SK-N-SH (cell line): ENCODE measurements around the gene PYCR2. TPM values are rescaled to one million over a fixed set of nuclear protein-coding genes. Genes with fewer than 3 reads are reported as not detected.

Source experiments
- CTCF ChIA-PET: fragments of 300-600, 350-600 bp; formaldehyde crosslinking; extraction: SDS; loops from one replicate; lab custom pipeline; 2021; lab: Yijun Ruan, JAX
- POLR2A ChIA-PET: fragments of 350-600 bp; sonication (Branson Sonifier 250); formaldehyde crosslinking; extraction: SDS; loops from one replicate; lab custom pipeline; 2020; ENCODE audit warnings: antibody characterized with exemption, inconsistent platforms; lab: Yijun Ruan, JAX
- DNase-seq: peaks from one replicate; pipeline ENCODE4 v3.0.0; 2012
- H2AFZ ChIP-seq: fragments of 200-600 bp; sonication (generic); 2 replicates; pipeline ENCODE4 v1.8.1; 2016; ENCODE audit warnings: antibody characterized with exemption, mild to moderate bottlenecking, low read depth
- H3F3A ChIP-seq: fragments of 200-600 bp; sonication (generic); replicated peaks from 2 replicates; pipeline ENCODE3; 2016; ENCODE audit warnings: antibody characterized with exemption, mild to moderate bottlenecking; ENCODE audit not compliant: insufficient read depth
- H3K27ac ChIP-seq, 2 experiments: fragments of 200-500 bp in 1 of 2; fragments of 200-600 bp in 1 of 2; sonication (Bioruptor generic) in 1 of 2; sonication (generic), shearing (Covaris generic) in 1 of 2; 2 replicates each; pipeline versions ENCODE4 v1.5.1 to v1.6.1; 2014 to 2016; ENCODE audit warnings: low read depth in 2 of 2, inconsistent platforms in 1 of 2, low read length in 1 of 2, mild to moderate bottlenecking in 1 of 2, mixed read lengths in 1 of 2
- H3K27me3 ChIP-seq: fragments of 200-600 bp; sonication (generic), shearing (Covaris generic); 2 replicates; pipeline ENCODE4 v1.6.1; 2016; ENCODE audit warnings: mixed run types; ENCODE audit not compliant: insufficient read depth
- H3K36me3 ChIP-seq, 2 experiments: fragments of 200-500 bp in 1 of 2; fragments of 200-600 bp in 1 of 2; sonication (Bioruptor generic) in 1 of 2; sonication (generic) in 1 of 2; replicated peaks in 1 of 2; 2 replicates each; pipeline versions ENCODE3 to v1.5.1; 2014 to 2016; ENCODE audit warnings: low read length in 1 of 2, mild to moderate bottlenecking in 1 of 2; ENCODE audit not compliant: insufficient read depth in 2 of 2, control insufficient read depth in 1 of 2
- H3K4me1 ChIP-seq, 2 experiments: fragments of 200-500 bp in 1 of 2; fragments of 200-600 bp in 1 of 2; sonication (Bioruptor generic) in 1 of 2; sonication (generic), shearing (Covaris generic) in 1 of 2; 2 replicates each; pipeline versions ENCODE4 v1.5.1 to v1.6.1; 2014 to 2016; ENCODE audit warnings: low read depth in 1 of 2, low read length in 1 of 2, mixed run types in 1 of 2; ENCODE audit not compliant: insufficient read depth in 2 of 2, control insufficient read depth in 1 of 2
- H3K4me2 ChIP-seq: fragments of 200-600 bp; sonication (generic), shearing (Covaris generic); 2 replicates; pipeline ENCODE4 v1.6.1; 2017; ENCODE audit warnings: mixed run types
- H3K4me3 ChIP-seq, 2 experiments: fragments of 200-500 bp in 1 of 2; fragments of 200-600 bp in 1 of 2; sonication (Bioruptor generic) in 1 of 2; sonication (generic), shearing (Covaris generic) in 1 of 2; 2 replicates each; pipeline versions ENCODE4 v1.5.1 to v1.8.1; 2014 to 2016; ENCODE audit warnings: low read depth in 2 of 2, inconsistent platforms in 1 of 2, low read length in 1 of 2, mild to moderate bottlenecking in 1 of 2, mixed read lengths in 1 of 2, moderate library complexity in 1 of 2
- H3K79me2 ChIP-seq: fragments of 200-600 bp; sonication (generic); 2 replicates; pipeline ENCODE4 v1.8.1; 2017; ENCODE audit warnings: mild to moderate bottlenecking; ENCODE audit not compliant: insufficient read depth
- H3K9ac ChIP-seq: fragments of 200-600 bp; sonication (generic); 2 replicates; pipeline ENCODE4 v1.6.1; 2017; ENCODE audit warnings: mixed run types
- H3K9me2 ChIP-seq: fragments of 200-600 bp; sonication (generic); 2 replicates; pipeline ENCODE4 v1.6.1; 2017; ENCODE audit warnings: mixed run types
- H3K9me3 ChIP-seq: fragments of 200-600 bp; sonication (generic); 2 replicates; pipeline ENCODE4 v1.6.1; 2017; ENCODE audit warnings: mixed run types, mild to moderate bottlenecking, moderate library complexity
- H4K20me1 ChIP-seq: fragments of 200-600 bp; sonication (generic); 2 replicates; pipeline ENCODE4 v1.6.1; 2017; ENCODE audit warnings: mild to moderate bottlenecking, mixed run types; ENCODE audit not compliant: insufficient read depth
- ELF1 ChIP-seq: IDR thresholded peaks from 2 replicates; pipeline ENCODE4 v1.4.0; 2012
- FOSL2 ChIP-seq: IDR thresholded peaks from 2 replicates; pipeline ENCODE4 v1.4.0; 2012; ENCODE audit warnings: low read depth, mild to moderate bottlenecking, moderate library complexity, borderline replicate concordance
- FOXJ3 ChIP-seq: sonication (generic); formaldehyde crosslinking; IDR thresholded peaks from 2 replicates; pipeline ENCODE4 v1.5.1; 2020; ENCODE audit warnings: mild to moderate bottlenecking, missing genetic modification reagents
- FOXM1 ChIP-seq: IDR thresholded peaks from 2 replicates; pipeline ENCODE4 v1.4.0; 2012; ENCODE audit warnings: low read depth, mild to moderate bottlenecking
- GABPA ChIP-seq: IDR thresholded peaks from 2 replicates; pipeline ENCODE4 v1.4.0; 2012; ENCODE audit warnings: low read depth, mild to moderate bottlenecking
- GATA2 ChIP-seq: sonication (generic); formaldehyde crosslinking; IDR thresholded peaks from 2 replicates; pipeline ENCODE4 v1.5.0; 2020; ENCODE audit warnings: mild to moderate bottlenecking, missing genetic modification reagents
- JUND ChIP-seq: IDR thresholded peaks from 2 replicates; pipeline ENCODE4 v1.4.0; 2012
- MXI1 ChIP-seq: IDR thresholded peaks from 2 replicates; pipeline ENCODE4 v1.6.1; 2012; ENCODE audit warnings: mild to moderate bottlenecking, low read depth, low read length, improper control_type of control experiment
- NFIC ChIP-seq: IDR thresholded peaks from 2 replicates; pipeline ENCODE4 v1.4.0; 2012; ENCODE audit warnings: borderline replicate concordance
- POLR2AphosphoS5 ChIP-seq: IDR thresholded peaks from 2 replicates; pipeline ENCODE4 v1.6.1; 2012; ENCODE audit warnings: low read depth, low read length
- RCOR1 ChIP-seq: fragments of 150-350 bp; IDR thresholded peaks from 2 replicates; pipeline ENCODE4 v1.6.1; 2017; ENCODE audit warnings: antibody characterized with exemption, low read length
- RXRA ChIP-seq: IDR thresholded peaks from 2 replicates; pipeline ENCODE4 v1.4.0; 2012; ENCODE audit warnings: low read depth, mild to moderate bottlenecking, borderline replicate concordance
- SIN3A ChIP-seq: IDR thresholded peaks from 2 replicates; pipeline ENCODE4 v1.6.1; 2012; ENCODE audit warnings: low read depth, mild to moderate bottlenecking, low read length, moderate library complexity, borderline replicate concordance
- SMC3 ChIP-seq: IDR thresholded peaks from 2 replicates; pipeline ENCODE4 v1.6.1; 2012; ENCODE audit warnings: low read depth, low read length, improper control_type of control experiment
- TAF1 ChIP-seq: IDR thresholded peaks from 2 replicates; pipeline ENCODE4 v1.6.1; 2012; ENCODE audit warnings: low read depth, mild to moderate bottlenecking, low read length, moderate library complexity, borderline replicate concordance
- TCF12 ChIP-seq: IDR thresholded peaks from 2 replicates; pipeline ENCODE4 v1.4.0; 2012
- TEAD4 ChIP-seq: IDR thresholded peaks from 2 replicates; pipeline ENCODE4 v1.4.0; 2012; ENCODE audit warnings: mild to moderate bottlenecking, borderline replicate concordance; ENCODE audit not compliant: insufficient read depth
- WGBS: methylation state at CpG from one replicate; pipeline ENCODE4 v1.1.6; 2017; ENCODE audit warnings: low lambda C conversion rate; 5-methylcytosine and 5-hydroxymethylcytosine counted together
- polyA plus RNA-seq, 3 experiments: library from polyadenylated mRNA; depleted of rRNA; stranded (reverse); fragments of >200 nt; gene quantifications; 2 replicates each; pipeline ENCODE4 v1.2.3, GENCODE V29; 2012
- TF ChIP-seq, protein P1 (sequence below): fragments of 150-350 bp; IDR thresholded peaks from 2 replicates; pipeline ENCODE4 v1.6.1; 2017; ENCODE audit warnings: antibody characterized with exemption, low read length, low read depth, borderline replicate concordance
- TF ChIP-seq, protein P2 (sequence below): IDR thresholded peaks from 2 replicates; pipeline ENCODE4 v1.4.0; 2012; ENCODE audit warnings: low read depth, borderline replicate concordance
- TF ChIP-seq, protein P3 (sequence below): IDR thresholded peaks from 2 replicates; pipeline ENCODE4 v1.4.0; 2012; ENCODE audit warnings: low read depth, borderline replicate concordance
- TF ChIP-seq, protein P4 (sequence below): fragments of 200-600 bp; sonication (generic); IDR thresholded peaks from 2 replicates; pipeline ENCODE4 v1.6.1; 2017; ENCODE audit warnings: antibody characterized with exemption, mild to moderate bottlenecking, moderate library complexity

PYCR2 gene
- polyA plus RNA-seq, 1 of the 3 experiments (the other 2 are of a cell fraction) = 95.3 TPM

DNA sequence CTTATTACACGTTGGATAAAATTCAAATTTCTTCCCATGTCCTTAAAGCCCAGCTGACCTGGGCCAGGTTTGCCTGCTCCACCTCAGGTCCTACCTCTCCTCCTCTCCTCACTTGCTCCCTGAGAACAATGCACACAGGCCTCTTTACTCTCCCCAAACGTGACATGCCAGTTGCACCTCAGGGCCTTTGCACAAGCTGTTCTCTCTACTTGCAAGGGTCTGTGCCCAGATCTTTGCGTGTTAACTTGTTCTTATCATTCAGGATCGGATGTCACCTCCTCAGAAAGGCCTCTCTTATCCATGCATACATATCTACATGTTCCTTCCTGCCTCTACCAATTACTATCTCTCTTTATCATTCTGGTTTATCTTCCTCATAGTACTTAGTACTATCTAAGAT is 20.4 kb downstream of the PYCR2 start:
- no peak for DNase-seq
- H3K9me3 ChIP-seq = no peaks in the 10 kb centered on the region
- H3K4me1 ChIP-seq = no peaks in the 10 kb centered on the region
- WGBS = 82% methylated on average over 4 of the region's 4 CpGs
- H3K9me2 ChIP-seq = no peaks in the 10 kb centered on the region
- H3K27me3 ChIP-seq = no peaks in the 10 kb centered on the region
- no peak overlapping the region for H2AFZ ChIP-seq
- peaks cover 4% of the 10 kb centered on the region for H3F3A ChIP-seq
- no peaks in the 10 kb centered on the region for H3K36me3 ChIP-seq
- POLR2A ChIA-PET = no interaction called here
- no peaks in the 10 kb centered on the region for H3K79me2 ChIP-seq
- CTCF ChIA-PET = interaction anchor here (1.1 to 2.4 kb wide), 2 partner anchors 21 to 429 kb away, joined by 3 to 5 read pairs; partner anchors contain the start of gene TMEM63A
- TF ChIP-seq, protein P1, sequence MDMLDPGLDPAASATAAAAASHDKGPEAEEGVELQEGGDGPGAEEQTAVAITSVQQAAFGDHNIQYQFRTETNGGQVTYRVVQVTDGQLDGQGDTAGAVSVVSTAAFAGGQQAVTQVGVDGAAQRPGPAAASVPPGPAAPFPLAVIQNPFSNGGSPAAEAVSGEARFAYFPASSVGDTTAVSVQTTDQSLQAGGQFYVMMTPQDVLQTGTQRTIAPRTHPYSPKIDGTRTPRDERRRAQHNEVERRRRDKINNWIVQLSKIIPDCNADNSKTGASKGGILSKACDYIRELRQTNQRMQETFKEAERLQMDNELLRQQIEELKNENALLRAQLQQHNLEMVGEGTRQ = no peak
- TF ChIP-seq TEAD4 (no peak), SMC3 (no peak), TAF1 (no peak), FOXM1 (no peak), ELF1 (no peak), NFIC (no peak), POLR2AphosphoS5 (no peak)
- TF ChIP-seq, protein P2, sequence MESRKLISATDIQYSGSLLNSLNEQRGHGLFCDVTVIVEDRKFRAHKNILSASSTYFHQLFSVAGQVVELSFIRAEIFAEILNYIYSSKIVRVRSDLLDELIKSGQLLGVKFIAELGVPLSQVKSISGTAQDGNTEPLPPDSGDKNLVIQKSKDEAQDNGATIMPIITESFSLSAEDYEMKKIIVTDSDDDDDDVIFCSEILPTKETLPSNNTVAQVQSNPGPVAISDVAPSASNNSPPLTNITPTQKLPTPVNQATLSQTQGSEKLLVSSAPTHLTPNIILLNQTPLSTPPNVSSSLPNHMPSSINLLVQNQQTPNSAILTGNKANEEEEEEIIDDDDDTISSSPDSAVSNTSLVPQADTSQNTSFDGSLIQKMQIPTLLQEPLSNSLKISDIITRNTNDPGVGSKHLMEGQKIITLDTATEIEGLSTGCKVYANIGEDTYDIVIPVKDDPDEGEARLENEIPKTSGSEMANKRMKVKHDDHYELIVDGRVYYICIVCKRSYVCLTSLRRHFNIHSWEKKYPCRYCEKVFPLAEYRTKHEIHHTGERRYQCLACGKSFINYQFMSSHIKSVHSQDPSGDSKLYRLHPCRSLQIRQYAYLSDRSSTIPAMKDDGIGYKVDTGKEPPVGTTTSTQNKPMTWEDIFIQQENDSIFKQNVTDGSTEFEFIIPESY = no peak
- TF ChIP-seq, protein P3, sequence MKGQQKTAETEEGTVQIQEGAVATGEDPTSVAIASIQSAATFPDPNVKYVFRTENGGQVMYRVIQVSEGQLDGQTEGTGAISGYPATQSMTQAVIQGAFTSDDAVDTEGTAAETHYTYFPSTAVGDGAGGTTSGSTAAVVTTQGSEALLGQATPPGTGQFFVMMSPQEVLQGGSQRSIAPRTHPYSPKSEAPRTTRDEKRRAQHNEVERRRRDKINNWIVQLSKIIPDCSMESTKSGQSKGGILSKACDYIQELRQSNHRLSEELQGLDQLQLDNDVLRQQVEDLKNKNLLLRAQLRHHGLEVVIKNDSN = no peak
- H3K27ac ChIP-seq = no peak overlapping the region
- H3K4me2 ChIP-seq = no peak overlapping the region
- H3K9ac ChIP-seq = no peak overlapping the region
- H4K20me1 ChIP-seq = no peaks in the 10 kb centered on the region
- H3K4me3 ChIP-seq = no peak overlapping the region

DNA sequence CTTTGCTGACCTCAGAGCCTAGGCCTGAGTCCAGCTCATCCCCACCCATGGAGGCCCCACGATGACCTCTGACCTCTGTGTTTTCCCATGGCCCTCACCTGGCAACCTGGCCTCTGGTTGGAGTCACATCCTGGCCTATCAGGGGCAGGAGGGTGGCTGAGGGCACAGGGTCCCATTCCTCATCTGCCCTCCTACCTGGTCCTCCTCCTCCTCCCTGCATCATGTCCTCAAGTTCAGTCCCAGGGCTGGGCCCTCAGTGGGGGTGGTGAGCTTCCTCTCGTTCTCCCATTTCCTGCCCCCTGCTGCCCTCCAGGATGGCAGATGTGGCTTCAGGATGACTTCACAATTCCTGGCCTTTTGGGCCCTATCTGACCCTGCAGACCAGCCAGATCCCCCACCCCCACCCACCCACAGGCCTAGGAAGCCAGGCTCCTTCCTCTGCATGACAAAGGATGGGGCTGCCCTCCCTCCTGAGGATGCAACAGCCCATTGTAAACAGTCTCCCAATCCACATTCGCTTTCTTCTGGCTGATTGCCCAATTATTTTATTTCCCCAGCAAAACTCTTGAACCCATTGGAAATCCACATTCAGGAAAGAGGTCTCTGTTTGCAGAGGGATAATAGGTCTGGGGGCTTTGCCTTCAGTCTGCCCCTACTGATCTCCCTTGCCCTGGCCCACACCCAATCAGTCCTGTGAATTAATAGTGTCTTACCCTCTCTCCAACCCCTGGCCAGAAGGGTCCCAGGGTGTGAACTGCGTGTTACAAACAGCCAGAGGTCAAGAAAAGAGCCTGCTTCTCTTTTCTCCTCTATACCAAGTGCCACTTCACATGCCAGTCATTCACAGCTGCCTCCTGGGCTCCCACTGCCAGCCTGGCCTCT is 24.8 kb downstream of the PYCR2 start:
- ChIA-PET CTCF (interaction anchor here (1.4 to 1.8 kb wide), 2 partner anchors 22 to 425 kb away, joined by 3 to 5 read pairs; no protein-coding TSS in a partner anchor), POLR2A (no interaction called here)
- no peak overlapping the region for H3K4me2 ChIP-seq
- H4K20me1 ChIP-seq = no peaks in the 10 kb centered on the region
- no peaks in the 10 kb centered on the region for H3K9me2 ChIP-seq
- peaks cover 0 to 2% of the 10 kb centered on the region in 2 experiments; a peak in 1 of 4 replicates for H3K4me1 ChIP-seq
- no peaks in the 10 kb centered on the region for H3K36me3 ChIP-seq
- no peak overlapping the region for H3K9ac ChIP-seq
- no peak overlapping the region for H3K27ac ChIP-seq
- no peak for DNase-seq
- peaks cover 4% of the 10 kb centered on the region for H3F3A ChIP-seq
- WGBS = 93% methylated on average over 4 of the region's 4 CpGs
- no peaks in the 10 kb centered on the region for H3K27me3 ChIP-seq
- no peaks in the 10 kb centered on the region for H3K9me3 ChIP-seq
- no peaks in the 10 kb centered on the region for H3K79me2 ChIP-seq
- no peak overlapping the region for H2AFZ ChIP-seq
- no peak overlapping the region for H3K4me3 ChIP-seq
- no peak for TF ChIP-seq NFIC
- no peak for TF ChIP-seq MXI1
- TF ChIP-seq GABPA = no peak
- no peak for TF ChIP-seq FOXJ3
- TF ChIP-seq TCF12 = no peak
- no peak for TF ChIP-seq TEAD4
- TF ChIP-seq, protein P4, sequence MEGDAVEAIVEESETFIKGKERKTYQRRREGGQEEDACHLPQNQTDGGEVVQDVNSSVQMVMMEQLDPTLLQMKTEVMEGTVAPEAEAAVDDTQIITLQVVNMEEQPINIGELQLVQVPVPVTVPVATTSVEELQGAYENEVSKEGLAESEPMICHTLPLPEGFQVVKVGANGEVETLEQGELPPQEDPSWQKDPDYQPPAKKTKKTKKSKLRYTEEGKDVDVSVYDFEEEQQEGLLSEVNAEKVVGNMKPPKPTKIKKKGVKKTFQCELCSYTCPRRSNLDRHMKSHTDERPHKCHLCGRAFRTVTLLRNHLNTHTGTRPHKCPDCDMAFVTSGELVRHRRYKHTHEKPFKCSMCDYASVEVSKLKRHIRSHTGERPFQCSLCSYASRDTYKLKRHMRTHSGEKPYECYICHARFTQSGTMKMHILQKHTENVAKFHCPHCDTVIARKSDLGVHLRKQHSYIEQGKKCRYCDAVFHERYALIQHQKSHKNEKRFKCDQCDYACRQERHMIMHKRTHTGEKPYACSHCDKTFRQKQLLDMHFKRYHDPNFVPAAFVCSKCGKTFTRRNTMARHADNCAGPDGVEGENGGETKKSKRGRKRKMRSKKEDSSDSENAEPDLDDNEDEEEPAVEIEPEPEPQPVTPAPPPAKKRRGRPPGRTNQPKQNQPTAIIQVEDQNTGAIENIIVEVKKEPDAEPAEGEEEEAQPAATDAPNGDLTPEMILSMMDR = no peak
- TF ChIP-seq FOSL2 = no peak
- TF ChIP-seq, protein P3 = no peak
- no peak for TF ChIP-seq GATA2 (CRISPR knock-in tag)
- TF ChIP-seq RXRA = no peak
- TF ChIP-seq SMC3 = no peak
- TF ChIP-seq JUND = no peak
- TF ChIP-seq RCOR1 = no peak
- no peak for TF ChIP-seq SIN3A
